Measurements from ENCODE around the gene USP13. TPM values are rescaled to one million over a fixed set of nuclear protein-coding genes. Genes with fewer than 3 reads are reported as not detected.

The USP13 gene
- total and polyA plus RNA-seq, 2 of the 13 experiments (the other 11 are each of a cell fraction or from before 2014, with no cell fraction given), result 15.9 to 36.7 TPM

DNA sequence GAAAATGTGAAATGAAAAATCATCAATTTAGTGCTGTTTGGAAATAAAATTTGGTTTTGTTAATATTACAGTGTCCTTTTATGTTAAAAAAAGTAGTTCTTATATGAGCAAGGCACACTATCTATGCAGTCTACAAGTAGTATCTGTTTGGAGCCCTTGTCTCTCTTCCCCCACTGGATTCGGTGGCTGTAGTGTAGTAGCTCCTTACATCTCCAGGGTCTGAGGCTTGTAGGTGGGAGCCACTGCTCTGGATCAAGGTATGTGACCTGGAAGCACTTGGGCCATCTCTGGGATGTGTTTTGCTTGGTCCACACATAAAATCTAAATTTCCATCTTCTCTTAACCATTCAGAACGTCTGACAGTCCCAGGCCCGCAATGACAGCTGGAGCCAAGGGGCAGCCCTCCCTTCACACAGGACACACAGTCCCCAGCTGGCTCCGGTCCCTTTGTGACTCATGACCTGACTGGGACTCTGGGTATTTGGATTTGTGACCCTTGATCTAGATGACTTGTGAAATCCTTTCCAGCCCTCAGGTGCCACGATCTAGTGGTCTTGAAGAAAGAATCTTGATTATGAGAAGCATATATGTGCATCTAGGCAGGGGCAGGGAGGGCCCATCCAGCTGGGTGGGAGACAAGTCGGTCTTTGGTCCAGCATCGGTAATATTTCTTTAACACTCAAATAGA lies 80.0 kb downstream of the USP13 start (continued):
- TF ChIP-seq ZNF614 (CRISPR knock-in tag; IDR thresholded peaks at IDR 0.05; ENCODE audit: borderline replicate concordance) (no peak), ZNF564 (CRISPR knock-in tag; IDR thresholded peaks at IDR 0.05) (no peak), SMARCE1 (IDR thresholded peaks at IDR 0.05; ENCODE audit: borderline replicate concordance) (no peak), ZNF570 (CRISPR knock-in tag; IDR thresholded peaks at IDR 0.05; ENCODE audit: borderline replicate concordance) (no peak), PHF21A (CRISPR knock-in tag; IDR thresholded peaks at IDR 0.05) (peak; percentile 57; the same call in 1 of the 2 replicates), PAF1 (CRISPR knock-in tag; IDR thresholded peaks at IDR 0.05) (no peak)
- TF ChIP-seq, protein P1, sequence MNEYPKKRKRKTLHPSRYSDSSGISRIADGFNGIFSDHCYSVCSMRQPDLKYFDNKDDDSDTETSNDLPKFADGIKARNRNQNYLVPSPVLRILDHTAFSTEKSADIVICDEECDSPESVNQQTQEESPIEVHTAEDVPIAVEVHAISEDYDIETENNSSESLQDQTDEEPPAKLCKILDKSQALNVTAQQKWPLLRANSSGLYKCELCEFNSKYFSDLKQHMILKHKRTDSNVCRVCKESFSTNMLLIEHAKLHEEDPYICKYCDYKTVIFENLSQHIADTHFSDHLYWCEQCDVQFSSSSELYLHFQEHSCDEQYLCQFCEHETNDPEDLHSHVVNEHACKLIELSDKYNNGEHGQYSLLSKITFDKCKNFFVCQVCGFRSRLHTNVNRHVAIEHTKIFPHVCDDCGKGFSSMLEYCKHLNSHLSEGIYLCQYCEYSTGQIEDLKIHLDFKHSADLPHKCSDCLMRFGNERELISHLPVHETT (CRISPR knock-in tag; conservative IDR thresholded peaks at IDR 0.05), result no peak
- TF ChIP-seq, protein P2, sequence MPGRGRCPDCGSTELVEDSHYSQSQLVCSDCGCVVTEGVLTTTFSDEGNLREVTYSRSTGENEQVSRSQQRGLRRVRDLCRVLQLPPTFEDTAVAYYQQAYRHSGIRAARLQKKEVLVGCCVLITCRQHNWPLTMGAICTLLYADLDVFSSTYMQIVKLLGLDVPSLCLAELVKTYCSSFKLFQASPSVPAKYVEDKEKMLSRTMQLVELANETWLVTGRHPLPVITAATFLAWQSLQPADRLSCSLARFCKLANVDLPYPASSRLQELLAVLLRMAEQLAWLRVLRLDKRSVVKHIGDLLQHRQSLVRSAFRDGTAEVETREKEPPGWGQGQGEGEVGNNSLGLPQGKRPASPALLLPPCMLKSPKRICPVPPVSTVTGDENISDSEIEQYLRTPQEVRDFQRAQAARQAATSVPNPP (CRISPR knock-in tag; IDR thresholded peaks at IDR 0.05), result no peak

DNA sequence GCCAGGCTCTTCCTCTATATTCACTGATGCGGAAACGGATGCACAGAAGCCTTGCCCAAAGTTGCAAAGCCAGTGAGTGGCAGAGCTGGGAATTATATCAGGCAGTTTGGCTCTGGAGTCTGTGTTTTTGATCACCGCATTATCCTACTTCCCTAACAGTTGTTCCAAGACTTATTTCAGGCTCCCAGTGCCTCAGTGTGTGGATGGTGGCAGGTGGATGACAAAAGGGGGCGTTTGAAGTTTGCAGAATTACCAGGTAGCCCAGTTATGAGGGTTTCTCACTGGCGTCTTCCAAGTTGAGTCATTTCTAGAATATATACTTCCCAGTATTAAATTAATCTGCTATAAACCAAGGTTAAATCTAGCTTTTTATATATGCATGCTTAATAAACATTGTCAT lies 81.0 kb downstream of the USP13 start:
- 95% methylated on average over 5 of the region's 5 CpGs for WGBS (ENCODE audit: low lambda C conversion rate)
- Histone ChIP-seq H3K9ac (ENCODE audit: insufficient read depth, low read depth, low read length) (no peak overlapping the region; the same call in 1 of the 2 replicates), H3K27me3 (ENCODE audit: control insufficient read depth in 1 of 2, insufficient read depth in 2 of 2, low read length in 2 of 2) (no peaks in the 10 kb centered on the region), H3K4me1 (ENCODE audit: insufficient read depth, low read length) (peaks cover 79% of the 10 kb centered on the region), H3K4me3 (replicated peaks in 1 of 3; ENCODE audit: insufficient read depth in 1 of 3, low read depth in 2 of 3, low read length in 3 of 3) (no peak overlapping the region), H3K4me2 (ENCODE audit: low read depth, low read length) (0 out of 2 replicates have a peak overlapping the region, but pooled peaks have one; percentile 13), H3K9me3 (ENCODE audit: low read length) (no peaks in the 10 kb centered on the region), H3K79me2 (ENCODE audit: insufficient read depth, low read length) (peaks cover 26% of the 10 kb centered on the region), H2AFZ (ENCODE audit: low read length) (no peak overlapping the region), H4K20me1 (ENCODE audit: insufficient read depth, low read length) (no peaks in the 10 kb centered on the region), H3K36me3 (replicated peaks in 1 of 2; ENCODE audit: control insufficient read depth in 1 of 2, insufficient read depth in 2 of 2, low read length in 2 of 2) (peaks cover 14 to 32% of the 10 kb centered on the region in 2 experiments; a peak in 4 of 5 replicates), H3K27ac (ENCODE audit: extremely low read length, insufficient read depth, low read length) (peak overlapping the region; percentile 77)
- FAIRE-seq (no peak), ATAC-seq (no peak), DNase-seq (ENCODE audit: low spot score) (no peak)
- ChIA-PET POLR2A (interaction anchor here (0.9 to 1.5 kb wide), 6 partner anchors 26 to 129 kb away, joined by 3 to 4 read pairs (median 3); partner anchors contain the start of genes MRPL47, NDUFB5 and USP13), CTCF (ENCODE audit: low intra/inter-chr PET ratio, low total read pairs) (no interaction called here)
- intact Hi-C loops (cut with micrococcal nuclease; ENCODE audit: unreplicated experiment) (loop anchor here (5.0 kb wide), 1 partner anchor 81 kb away; the partner anchor contains the start of gene USP13), in situ Hi-C loops (cut with HindIII; ENCODE audit: extremely low pct_ligation_motif_present, low pct_unique_long_range_greater_than_20kb) (no loop called here)
- BruUV-seq (replicated peaks), result no TSS peak
- TF ChIP-seq ZNF34 (CRISPR knock-in tag; IDR thresholded peaks at IDR 0.05; ENCODE audit: borderline replicate concordance), result no peak
- no peak for TF ChIP-seq SOX5 (CRISPR knock-in tag; IDR thresholded peaks at IDR 0.05; ENCODE audit: borderline replicate concordance)
- no peak for TF ChIP-seq BRCA1 (CRISPR knock-in tag; IDR thresholded peaks at IDR 0.05)
- TF ChIP-seq EZH2 (conservative IDR thresholded peaks at IDR 0.05; ENCODE audit: low read depth, low read length), result no peak
- no peak for TF ChIP-seq ZNF564 (CRISPR knock-in tag; IDR thresholded peaks at IDR 0.05)
- TF ChIP-seq KDM5A (IDR thresholded peaks at IDR 0.05; ENCODE audit: borderline replicate concordance, low read length), result no peak
- TF ChIP-seq RAD21 (CRISPR knock-in tag; IDR thresholded peaks at IDR 0.05), result no peak
- TF ChIP-seq, protein P3, sequence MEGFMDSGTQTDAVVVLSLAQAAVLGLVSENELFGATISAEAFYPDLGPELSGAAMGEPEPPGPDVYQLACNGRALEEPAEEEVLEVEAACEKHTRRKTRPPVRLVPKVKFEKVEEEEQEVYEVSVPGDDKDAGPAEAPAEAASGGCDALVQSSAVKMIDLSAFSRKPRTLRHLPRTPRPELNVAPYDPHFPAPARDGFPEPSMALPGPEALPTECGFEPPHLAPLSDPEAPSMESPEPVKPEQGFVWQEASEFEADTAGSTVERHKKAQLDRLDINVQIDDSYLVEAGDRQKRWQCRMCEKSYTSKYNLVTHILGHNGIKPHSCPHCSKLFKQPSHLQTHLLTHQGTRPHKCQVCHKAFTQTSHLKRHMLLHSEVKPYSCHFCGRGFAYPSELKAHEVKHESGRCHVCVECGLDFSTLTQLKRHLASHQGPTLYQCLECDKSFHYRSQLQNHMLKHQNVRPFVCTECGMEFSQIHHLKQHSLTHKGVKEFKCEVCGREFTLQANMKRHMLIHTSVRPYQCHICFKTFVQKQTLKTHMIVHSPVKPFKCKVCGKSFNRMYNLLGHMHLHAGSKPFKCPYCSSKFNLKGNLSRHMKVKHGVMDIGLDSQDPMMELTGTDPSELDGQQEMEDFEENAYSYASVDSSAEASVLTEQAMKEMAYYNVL (CRISPR knock-in tag; IDR thresholded peaks at IDR 0.05; ENCODE audit: borderline replicate concordance), result no peak
- TF ChIP-seq KLF6 (CRISPR knock-in tag; IDR thresholded peaks at IDR 0.05), result no peak
- no peak for TF ChIP-seq AGO1 (IDR thresholded peaks at IDR 0.05; ENCODE audit: low read depth, low read length, poor library complexity, severe bottlenecking)

All from HepG2 (cell line).